Liver (tissue), 9 donors: ENCODE measurements around the gene ANK3. TPM values are rescaled to one million over a fixed set of nuclear protein-coding genes. Genes with fewer than 3 reads are reported as not detected.

ENCODE experiments used
- DNase-seq: peaks from one replicate; pipeline ENCODE4 v3.0.0-alpha.2; 2017; ENCODE audit warnings: low spot score
- H3K27ac ChIP-seq, 2 donors: one replicate each; pipeline ENCODE4 v1.7.0; 2013; ENCODE audit warnings: inconsistent platforms in 2 of 2, low read length in 2 of 2, control low read depth in 1 of 2, low read depth in 1 of 2, mild to moderate bottlenecking in 1 of 2
- H3K27me3 ChIP-seq, 4 donors: one replicate each; pipeline versions ENCODE4 v1.6.1 to v1.7.0; 2013; ENCODE audit warnings: low read length in 3 of 4, inconsistent platforms in 1 of 4, mild to moderate bottlenecking in 1 of 4, moderate library complexity in 1 of 4; ENCODE audit not compliant: control insufficient read depth in 4 of 4, insufficient read depth in 4 of 4
- H3K36me3 ChIP-seq, 4 donors: one replicate each; pipeline versions ENCODE4 v1.6.1 to v1.7.0; 2013; ENCODE audit warnings: low read length in 3 of 4, mild to moderate bottlenecking in 3 of 4, low read depth in 1 of 4, moderate library complexity in 1 of 4; ENCODE audit not compliant: control insufficient read depth in 4 of 4, insufficient read depth in 3 of 4
- H3K4me1 ChIP-seq, 4 donors: one replicate each; pipeline versions ENCODE4 v1.6.1 to v1.7.0; 2013; ENCODE audit warnings: low read length in 3 of 4, mild to moderate bottlenecking in 3 of 4, moderate library complexity in 1 of 4; ENCODE audit not compliant: control insufficient read depth in 4 of 4, insufficient read depth in 4 of 4
- H3K4me3 ChIP-seq, 3 donors: one replicate each; pipeline versions ENCODE4 v1.6.1 to v1.7.0; 2013; ENCODE audit warnings: low read length in 3 of 3, control low read depth in 1 of 3, low read depth in 1 of 3, mild to moderate bottlenecking in 1 of 3
- H3K9ac ChIP-seq, 2 donors: one replicate each; pipeline ENCODE4 v1.7.0; 2013; ENCODE audit warnings: low read length in 2 of 2, mild to moderate bottlenecking in 2 of 2, moderate library complexity in 2 of 2, control low read depth in 1 of 2, low read depth in 1 of 2
- H3K9me3 ChIP-seq, 4 donors: one replicate each; pipeline versions ENCODE4 v1.6.1 to v1.7.0; 2013; ENCODE audit warnings: low read length in 3 of 4; ENCODE audit not compliant: control insufficient read depth in 4 of 4
- ATF3 ChIP-seq: IDR thresholded peaks from 2 replicates; pipeline ENCODE4 v1.6.1; 2016; ENCODE audit warnings: antibody characterized with exemption
- CTCF ChIP-seq: fragments of 150-350 bp; IDR thresholded peaks from 2 replicates; pipeline ENCODE4 v1.5.1; 2017; ENCODE audit warnings: improper control_type of control experiment, low read depth, low read length; ENCODE audit not compliant: missing input control
- EGR1 ChIP-seq, 2 donors: IDR thresholded peaks; 2 replicates each; pipeline ENCODE4 v1.6.1; 2016 to 2018; ENCODE audit warnings: antibody characterized with exemption in 2 of 2, low read depth in 2 of 2
- FOXA1 ChIP-seq: IDR thresholded peaks from 2 replicates; pipeline ENCODE4 v1.6.1; 2016; ENCODE audit warnings: antibody characterized with exemption
- FOXA2 ChIP-seq: IDR thresholded peaks from 2 replicates; pipeline ENCODE4 v1.6.1; 2016; ENCODE audit warnings: antibody characterized with exemption
- GABPA ChIP-seq, 2 donors: IDR thresholded peaks in 1 of 2; conservative IDR thresholded peaks in 1 of 2; 2 replicates each; pipeline ENCODE4 v1.6.1; 2016; ENCODE audit warnings: antibody characterized with exemption in 2 of 2, mild to moderate bottlenecking in 1 of 2, moderate library complexity in 1 of 2
- HNF4A ChIP-seq, 2 donors: conservative IDR thresholded peaks; 2 replicates each; pipeline ENCODE4 v1.6.1; 2016; ENCODE audit warnings: antibody characterized with exemption in 2 of 2, mild to moderate bottlenecking in 2 of 2
- HNF4G ChIP-seq: IDR thresholded peaks from 2 replicates; pipeline ENCODE4 v1.6.1; 2016; ENCODE audit warnings: antibody characterized with exemption
- JUND ChIP-seq, 2 donors: IDR thresholded peaks; 2 replicates each; pipeline ENCODE4 v1.6.1; 2016; ENCODE audit warnings: antibody characterized with exemption in 2 of 2
- MAX ChIP-seq: IDR thresholded peaks from 2 replicates; pipeline ENCODE4 v1.6.1; 2016; ENCODE audit warnings: antibody characterized with exemption
- NR2F2 ChIP-seq: IDR thresholded peaks from 2 replicates; pipeline ENCODE4 v1.6.1; 2016; ENCODE audit warnings: antibody characterized with exemption
- RAD21 ChIP-seq, 2 donors: IDR thresholded peaks; 2 replicates each; pipeline ENCODE4 v1.6.1; 2016; ENCODE audit warnings: antibody characterized with exemption in 2 of 2, mild to moderate bottlenecking in 2 of 2
- REST ChIP-seq: IDR thresholded peaks from 2 replicates; pipeline ENCODE4 v1.6.1; 2016; ENCODE audit warnings: antibody characterized with exemption, mild to moderate bottlenecking
- RXRA ChIP-seq, 2 donors: IDR thresholded peaks; 2 replicates each; pipeline ENCODE4 v1.6.1; 2017 to 2018; ENCODE audit warnings: antibody characterized with exemption in 2 of 2, mild to moderate bottlenecking in 1 of 2
- SP1 ChIP-seq: IDR thresholded peaks from 2 replicates; pipeline ENCODE4 v1.6.1; 2018; ENCODE audit warnings: antibody characterized with exemption, mild to moderate bottlenecking
- TAF1 ChIP-seq: conservative IDR thresholded peaks from 2 replicates; pipeline ENCODE4 v1.6.1; 2016; ENCODE audit warnings: antibody characterized with exemption, mild to moderate bottlenecking
- YY1 ChIP-seq: IDR thresholded peaks from 2 replicates; pipeline ENCODE4 v1.6.1; 2016; ENCODE audit warnings: antibody characterized with exemption, mild to moderate bottlenecking
- ZBTB33 ChIP-seq: IDR thresholded peaks from 2 replicates; pipeline ENCODE4 v1.6.1; 2016; ENCODE audit warnings: antibody characterized with exemption
- WGBS: extraction: QIAGEN DNeasy Blood & Tissue Kit; methylation state at CpG from one replicate; pipeline ENCODE4 v1.1.7; 2013; 5-methylcytosine and 5-hydroxymethylcytosine counted together
- polyA plus RNA-seq, 2 donors: library from polyadenylated mRNA; stranded (reverse) in 1 of 2; unstranded in 1 of 2; fragments of 200-250 nt in 1 of 2; fragments of >200 nt in 1 of 2; fragmentation: Nextera tagmentation in 1 of 2; extraction: Ambion mirVana in 1 of 2; gene quantifications; one replicate each; pipeline versions ENCODE4 v1.2.1 to v1.2.3, GENCODE V29; 2013 to 2015
- total RNA-seq, 2 donors: library from RNA; depleted of rRNA; stranded (reverse); fragments of >200 nt; gene quantifications; one replicate each; pipeline ENCODE4 v1.2.3, GENCODE V29; 2014
- donor health status: healthy.
- donor health status: healthy.
- donor health status: healthy.
- donor health status: healthy.
- donor health status: healthy.

ANK3 gene
- total and polyA plus RNA-seq, 4 donors: 5.7 to 30.0 (median 9.7) TPM

GRCh38 chr10:60262647-60263126, 127.0 kb downstream of the ANK3 start:
- Histone ChIP-seq H3K27me3 (no peaks in the 10 kb centered on the region), H3K36me3 (peaks cover 0 to 2% (median 0%) of the 10 kb centered on the region in 4 donors), H3K9me3 (no peaks in the 10 kb centered on the region), H3K4me1 (peaks cover 0 to 4% (median 0%) of the 10 kb centered on the region in 4 donors), H3K27ac (no peak overlapping the region), H3K9ac (no peak overlapping the region), H3K4me3 (no peak overlapping the region)
- DNase-seq: no peak
- 75% methylated on average over 3 of the region's 3 CpGs for WGBS
- no peak for TF ChIP-seq HNF4A (conservative IDR thresholded peaks at IDR 0.05)
- no peak for TF ChIP-seq EGR1 (IDR thresholded peaks at IDR 0.05; ENCODE audit: low read depth in 2 of 2)
- no peak for TF ChIP-seq RAD21 (IDR thresholded peaks at IDR 0.05)
- no peak for TF ChIP-seq HNF4G

- H3K9ac ChIP-seq: no peak overlapping the region
- H3K9me3 ChIP-seq: no peaks in the 10 kb centered on the region
- H3K27me3 ChIP-seq: no peaks in the 10 kb centered on the region
- TF ChIP-seq RXRA (IDR thresholded peaks at IDR 0.05): no peak
- no peak for TF ChIP-seq TAF1
- no peak for TF ChIP-seq FOXA1
- H3K4me3 ChIP-seq: no peak overlapping the region
- 83% methylated on average over 3 of the region's 3 CpGs for WGBS
- DNase-seq: no peak
- H3K36me3 ChIP-seq: peaks cover 0 to 2% (median 0%) of the 10 kb centered on the region in 4 donors
- peaks cover 0 to 4% (median 0%) of the 10 kb centered on the region in 4 donors for H3K4me1 ChIP-seq
- no peak overlapping the region for H3K27ac ChIP-seq
These were observed 129.4 kb downstream of the ANK3 start for GRCh38 chr10:60260321-60260720.

- no peak overlapping the region for H3K9ac ChIP-seq
- H3K4me3 ChIP-seq: no peak overlapping the region
- H3K36me3 ChIP-seq: peaks cover 0 to 2% (median 0%) of the 10 kb centered on the region in 4 donors
- peaks cover 0 to 4% (median 0%) of the 10 kb centered on the region in 4 donors for H3K4me1 ChIP-seq
- H3K9me3 ChIP-seq: no peaks in the 10 kb centered on the region
- DNase-seq: no peak
- H3K27ac ChIP-seq: no peak overlapping the region
- H3K27me3 ChIP-seq: no peaks in the 10 kb centered on the region
- 84% methylated on average over 2 of the region's 2 CpGs for WGBS
- no peak for TF ChIP-seq REST
- no peak for TF ChIP-seq EGR1 (IDR thresholded peaks at IDR 0.05; ENCODE audit: low read depth in 2 of 2)
- no peak for TF ChIP-seq RXRA (IDR thresholded peaks at IDR 0.05)
- no peak for TF ChIP-seq FOXA1
- no peak for TF ChIP-seq YY1
- TF ChIP-seq CTCF: no peak
- no peak for TF ChIP-seq ATF3
- no peak for TF ChIP-seq SP1
- TF ChIP-seq TAF1: no peak
- TF ChIP-seq HNF4A (conservative IDR thresholded peaks at IDR 0.05): no peak
- no peak for TF ChIP-seq JUND (IDR thresholded peaks at IDR 0.05)
- TF ChIP-seq GABPA (IDR thresholded peaks at IDR 0.05 in 1 of 2, conservative IDR thresholded peaks at IDR 0.05 in 1 of 2): no peak
- no peak for TF ChIP-seq FOXA2
- TF ChIP-seq NR2F2: no peak
- no peak for TF ChIP-seq MAX
- TF ChIP-seq ZBTB33: no peak
- TF ChIP-seq RAD21 (IDR thresholded peaks at IDR 0.05): no peak
- TF ChIP-seq HNF4G: no peak
These were observed 131.3 kb downstream of the ANK3 start for GRCh38 chr10:60258429-60258797.
